K562 (cell line): ENCODE measurements around the gene FKBP2. TPM values are rescaled to one million over a fixed set of nuclear protein-coding genes. Genes with fewer than 3 reads are reported as not detected.
A peak's percentile ranks its signal among the peaks of the same experiment; 100 is the strongest.

ENCODE experiments used
- ARHGAP35 ChIP-seq: fragments of 450-650 bp; IDR thresholded peaks from 2 replicates; pipeline ENCODE4 v1.6.1; 2018; ENCODE audit not compliant: partially characterized antibody
- BRF2 ChIP-seq: IDR thresholded peaks from 3 replicates; pipeline ENCODE4 v1.6.1; 2011; ENCODE audit warnings: borderline replicate concordance, mild to moderate bottlenecking; ENCODE audit not compliant: insufficient read length, insufficient read depth
- FOXA3 ChIP-seq, 2 experiments: fragments of 450-650 bp in 1 of 2; sonication (generic) in 1 of 2; formaldehyde crosslinking; IDR thresholded peaks in 1 of 2; conservative IDR thresholded peaks in 1 of 2; 2 replicates each; pipeline versions ENCODE4 v1.4.0 to v1.8.0; 2020 to 2022; ENCODE audit warnings: mild to moderate bottlenecking in 2 of 2, missing genetic modification reagents in 1 of 2
- GABPB1 ChIP-seq: sonication (generic); formaldehyde crosslinking; IDR thresholded peaks from 2 replicates; pipeline ENCODE4 v1.8.0; 2022; ENCODE audit warnings: mild to moderate bottlenecking, missing genetic modification reagents
- HOXB6 ChIP-seq: fragments of 250-450 bp; sonication (Bioruptor Pico); IDR thresholded peaks from 2 replicates; pipeline ENCODE4 v1.5.1; 2022; ENCODE audit warnings: mild to moderate bottlenecking, borderline replicate concordance
- KDM1A ChIP-seq, 2 experiments: fragments of 450-650 bp; IDR thresholded peaks; 2 replicates each; pipeline ENCODE4 v1.6.1; 2016; ENCODE audit warnings: mild to moderate bottlenecking in 2 of 2
- KLF16 ChIP-seq: IDR thresholded peaks from 2 replicates; pipeline ENCODE4 v1.6.1; 2016; ENCODE audit warnings: antibody characterized with exemption
- MBD1 ChIP-seq: fragments of 250-450 bp; sonication (Bioruptor Pico); IDR thresholded peaks from 2 replicates; pipeline ENCODE4 v1.8.0; 2022; ENCODE audit warnings: inconsistent platforms
- NCOA6 ChIP-seq: fragments of 450-650 bp; IDR thresholded peaks from 2 replicates; pipeline ENCODE4 v1.6.1; 2017; ENCODE audit warnings: mild to moderate bottlenecking
- NFE2L1 ChIP-seq: fragments of 450-650 bp; IDR thresholded peaks from 2 replicates; pipeline ENCODE4 v1.6.1; 2016; ENCODE audit warnings: missing genetic modification characterization, low read depth, mild to moderate bottlenecking, missing compliant biosample characterization, moderate library complexity, borderline replicate concordance
- POLR3A ChIP-seq: IDR thresholded peaks from 2 replicates; pipeline ENCODE4 v1.6.1; 2011; ENCODE audit warnings: borderline replicate concordance, mild to moderate bottlenecking, moderate library complexity; ENCODE audit not compliant: insufficient read length, insufficient read depth; ENCODE audit errors: extremely low read depth
- RAD21 ChIP-seq, 2 experiments: fragments of 250-450 bp in 1 of 2; fragments of 450-650 bp in 1 of 2; sonication (Bioruptor Pico) in 1 of 2; formaldehyde crosslinking in 1 of 2; IDR thresholded peaks in 1 of 2; conservative IDR thresholded peaks in 1 of 2; 2 replicates each; pipeline versions ENCODE4 v1.4.0 to v1.8.0; 2020 to 2022; ENCODE audit warnings: mild to moderate bottlenecking in 2 of 2, moderate library complexity in 1 of 2
- TCF15 ChIP-seq: fragments of 250-450 bp; sonication (Bioruptor Pico); IDR thresholded peaks from 2 replicates; pipeline ENCODE4 v1.8.0; 2022; ENCODE audit warnings: moderate library complexity, mild to moderate bottlenecking, inconsistent platforms
- ZFP30 ChIP-seq: fragments of 250-450 bp; sonication (Bioruptor Pico); IDR thresholded peaks from 2 replicates; pipeline ENCODE4 v1.8.0; 2022; ENCODE audit warnings: moderate library complexity, mild to moderate bottlenecking, inconsistent platforms, borderline replicate concordance
- ZMIZ1 ChIP-seq, 2 experiments: fragments of 150-350 bp in 1 of 2; IDR thresholded peaks; 2 replicates each; pipeline ENCODE4 v1.6.1; 2012 to 2016; ENCODE audit warnings: low read depth in 2 of 2, low read length in 2 of 2, mild to moderate bottlenecking in 1 of 2, moderate library complexity in 1 of 2
- ZNF174 ChIP-seq: fragments of 250-450 bp; sonication (Bioruptor Pico); IDR thresholded peaks from 2 replicates; pipeline ENCODE4 v1.4.0; 2020; ENCODE audit warnings: mild to moderate bottlenecking
- ZNF3 ChIP-seq: fragments of 250-450 bp; sonication (Bioruptor Pico); IDR thresholded peaks from 2 replicates; pipeline ENCODE4 v1.5.0; 2021; ENCODE audit warnings: mild to moderate bottlenecking, moderate library complexity
- ZNF354B ChIP-seq: fragments of 250-450 bp; sonication (Bioruptor Pico); IDR thresholded peaks from 2 replicates; pipeline ENCODE4 v1.4.0; 2020
- polyA plus RNA-seq, 8 experiments: library from polyadenylated mRNA; depleted of rRNA in 4 of 8; stranded (reverse) in 5 of 8; unstranded in 3 of 8; fragments of >200 nt; fragmentation: Nextera tagmentation in 2 of 8; fragmentation: Illumina TruSeq in 1 of 8; extraction: Ambion mirVana in 2 of 8; extraction: Trizol in 1 of 8; gene quantifications; 2 replicates each; pipeline versions ENCODE4 v1.2.1 to v1.2.3, GENCODE V29; 2011 to 2014; ENCODE audit warnings: inconsistent platforms in 1 of 8, missing spikeins in 1 of 8
- total RNA-seq, 7 experiments: library from RNA; depleted of rRNA in 6 of 7; stranded (reverse); fragments of >200 nt in 6 of 7; fragmentation: Illumina TruSeq in 2 of 7; extraction: Trizol in 2 of 7; gene quantifications; 2 replicates each; pipeline versions ENCODE4 v1.2.1 to v1.2.3, GENCODE V29; 2011 to 2021; ENCODE audit warnings: low replicate concordance in 1 of 7
- TF ChIP-seq, protein P1 (sequence below), 2 experiments: fragments of 250-450 bp in 1 of 2; fragments of 450-650 bp in 1 of 2; sonication (Bioruptor Pico) in 1 of 2; IDR thresholded peaks; 2 replicates each; pipeline versions ENCODE4 v1.6.1 to v1.8.0; 2016 to 2021; ENCODE audit warnings: mild to moderate bottlenecking in 2 of 2, moderate library complexity in 2 of 2, missing compliant biosample characterization in 1 of 2, missing genetic modification characterization in 1 of 2

The FKBP2 gene
- total and polyA plus RNA-seq, 9 of the 15 experiments (the other 6 are each of a cell fraction or from before 2014, with no cell fraction given), result 3.5 to 151 (median 58.1) TPM

DNA sequence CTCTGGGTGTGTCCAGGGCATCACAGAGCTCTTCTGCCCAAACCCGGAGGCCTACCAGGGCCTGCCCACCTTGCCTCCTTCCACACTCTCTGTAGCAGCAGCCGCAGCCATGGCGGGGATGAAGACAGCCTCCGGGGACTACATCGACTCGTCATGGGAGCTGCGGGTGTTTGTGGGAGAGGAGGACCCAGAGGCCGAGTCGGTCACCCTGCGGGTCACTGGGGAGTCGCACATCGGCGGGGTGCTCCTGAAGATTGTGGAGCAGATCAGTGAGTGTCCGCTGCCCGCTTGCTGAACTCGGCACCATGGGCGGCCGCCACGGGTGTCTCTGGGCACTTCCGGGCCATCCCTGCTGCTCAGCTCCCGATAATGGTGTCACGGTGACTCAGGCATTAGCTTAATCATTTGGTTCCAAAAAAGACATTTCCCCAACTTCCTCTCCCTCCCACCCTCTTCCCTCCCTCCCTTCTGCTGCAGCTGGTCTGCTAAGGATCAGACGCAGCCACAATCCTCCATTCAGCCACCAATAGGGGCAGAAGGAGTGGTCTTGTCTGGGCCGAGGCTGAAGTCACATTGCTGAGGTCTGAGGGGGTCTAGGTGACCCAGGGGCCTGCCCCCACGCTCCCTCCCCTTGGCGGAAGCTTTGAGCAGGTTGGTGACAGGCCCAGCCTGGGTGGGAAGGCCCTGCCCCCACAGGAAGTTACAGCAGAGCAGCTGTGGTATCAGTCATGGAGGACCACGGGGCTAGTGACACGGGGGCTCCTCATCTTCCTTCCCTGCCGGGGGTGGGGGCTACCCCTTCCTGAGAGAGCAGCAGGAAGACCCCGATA is 33.4 kb upstream of the FKBP2 start (continued):
- TF ChIP-seq ZMIZ1 (IDR thresholded peaks at IDR 0.05; ENCODE audit: low read depth in 2 of 2, low read length in 2 of 2) (0 out of 4 replicates have a peak, but pooled peaks of 1 of the 2 experiments have one; percentile 44), HOXB6 (CRISPR knock-in tag) (no peak), POLR3A (no peak), NFE2L1 (no peak; the same call in 1 of the 2 replicates), ZNF174 (CRISPR knock-in tag) (no peak), GABPB1 (CRISPR knock-in tag) (peak; percentile 84), KLF16 (no peak), TCF15 (CRISPR knock-in tag) (no peak), RAD21 (CRISPR knock-in tag; conservative IDR thresholded peaks at IDR 0.05 in 1 of 2, IDR thresholded peaks at IDR 0.05 in 1 of 2) (no peak; a peak in 1 of 4 replicates), ZFP30 (no peak), ARHGAP35 (no peak), ZNF354B (no peak), KDM1A (IDR thresholded peaks at IDR 0.05) (0 out of 4 replicates have a peak, but pooled peaks of 1 of the 2 experiments have one; percentile 0), FOXA3 (CRISPR knock-in tag; conservative IDR thresholded peaks at IDR 0.05 in 1 of 2, IDR thresholded peaks at IDR 0.05 in 1 of 2) (no peak), BRF2 (no peak), NCOA6 (no peak), ZNF3 (CRISPR knock-in tag) (no peak), MBD1 (CRISPR knock-in tag) (no peak)
- TF ChIP-seq, protein P1, sequence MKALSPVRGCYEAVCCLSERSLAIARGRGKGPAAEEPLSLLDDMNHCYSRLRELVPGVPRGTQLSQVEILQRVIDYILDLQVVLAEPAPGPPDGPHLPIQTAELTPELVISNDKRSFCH (CRISPR knock-in tag; IDR thresholded peaks at IDR 0.05), result no peak
- TF ChIP-seq, protein P1 (tag; IDR thresholded peaks at IDR 0.05), result 0 out of 2 replicates have a peak, but pooled peaks have one; percentile 14
